NCI-H2227 (cell line): Measurements from ENCODE around the gene KLHDC7B.
A peak's percentile ranks its signal among the peaks of the same experiment; 100 is the strongest.

ENCODE experiments used
- DNase-seq: peaks from one replicate; lab custom pipeline; 2025; ENCODE audit not compliant: unreplicated experiment; lab: John Stamatoyannopoulos, UW

Gene KLHDC7B

DNA sequence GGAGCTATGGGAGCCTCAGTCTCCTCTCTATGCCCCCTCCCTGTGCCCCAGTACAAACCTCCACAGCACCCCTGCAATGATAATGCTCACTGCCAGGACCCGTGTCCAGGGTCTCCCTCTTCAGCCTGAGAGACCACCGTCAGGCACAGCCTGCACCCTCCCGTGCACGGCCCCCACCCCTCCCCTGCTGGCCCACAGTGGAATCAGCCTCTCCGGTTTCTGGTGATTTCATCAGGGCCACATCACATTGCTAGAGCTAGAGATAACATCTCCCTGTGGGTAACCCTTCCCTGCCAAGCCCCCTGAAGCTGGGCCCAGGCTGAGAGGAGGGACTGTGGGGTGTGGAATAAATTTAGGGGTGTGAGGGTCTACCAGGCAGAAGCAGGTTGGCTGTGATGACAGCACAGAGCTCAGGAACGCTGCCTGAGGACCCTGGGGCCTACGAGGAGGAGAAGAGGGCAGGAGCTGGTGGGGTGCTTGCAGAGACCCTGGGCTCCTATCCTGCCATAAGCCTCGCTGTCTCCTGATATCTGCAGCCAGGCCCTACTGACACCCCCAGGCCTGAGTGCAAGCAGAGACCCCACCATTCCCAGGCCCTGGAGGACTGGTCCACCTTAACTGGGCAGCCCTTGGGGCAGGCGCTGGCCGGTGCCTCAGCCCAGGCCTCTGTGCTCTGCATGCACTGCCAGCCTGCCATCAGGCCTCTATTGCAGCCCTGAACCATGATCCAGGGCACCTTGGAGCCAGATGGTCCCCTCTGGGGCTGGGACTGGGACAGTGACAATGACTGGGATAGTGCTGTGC is at the start of gene KLHDC7B:
TSS of gene KLHDC7B (plus strand) at position 378 of the 804 bp plus-strand sequence. CDS start at position 723, 345 bp downstream.
- no peak for DNase-seq

DNA sequence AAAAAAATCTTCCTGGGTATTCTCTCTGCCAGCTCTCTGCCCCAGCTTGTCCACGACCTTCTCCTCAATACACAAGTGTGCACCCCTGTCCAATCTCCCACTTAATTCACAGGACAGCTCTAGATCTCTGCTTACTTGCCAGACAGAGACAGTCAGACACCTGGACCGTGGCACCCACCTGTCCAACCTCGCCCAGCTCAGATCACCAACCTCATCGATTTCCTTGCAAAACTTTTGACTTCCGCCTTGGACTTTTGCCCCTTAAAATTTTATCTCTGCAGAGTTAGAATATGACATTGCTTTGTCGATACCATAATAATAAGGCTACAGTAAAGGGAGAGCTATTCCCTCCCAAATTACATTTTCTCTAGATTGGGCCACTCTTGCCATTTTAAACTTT is 48.6 kb upstream of the KLHDC7B start:
- no peak for DNase-seq

DNA sequence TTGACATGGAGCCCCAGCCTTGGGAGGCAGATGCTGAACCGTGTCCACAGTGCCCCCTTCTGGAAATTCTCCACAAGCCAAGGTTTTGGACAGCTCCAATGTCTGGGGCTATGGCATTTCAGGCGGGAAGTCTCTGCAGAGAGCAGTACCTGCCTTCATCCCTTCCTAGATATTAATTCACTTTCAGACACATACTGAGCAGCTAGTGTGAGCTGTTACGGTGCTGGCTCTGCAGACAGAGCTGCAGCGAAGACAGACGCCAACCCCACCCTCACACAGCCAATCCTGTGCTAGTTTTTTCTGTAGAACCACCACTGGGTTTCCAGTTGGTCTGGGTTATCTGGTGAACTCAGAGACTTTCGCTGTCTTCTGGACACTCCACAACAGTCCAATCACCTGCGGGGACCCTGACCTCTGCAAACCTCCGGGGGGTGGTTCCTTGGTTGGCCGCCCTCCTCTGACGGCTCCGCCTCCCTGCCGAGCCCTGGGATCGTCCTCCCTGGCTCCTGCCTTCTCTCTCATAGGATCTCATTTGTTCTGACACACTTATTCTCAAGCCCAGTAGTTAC is 47.3 kb upstream of the KLHDC7B start:
- peak; percentile 79 for DNase-seq

GRCh38 chr22:50500452-50500851 is 45.2 kb upstream of the KLHDC7B start:
- DNase-seq, result no peak

GRCh38 chr22:50502096-50502495 is 43.6 kb upstream of the KLHDC7B start:
- no peak for DNase-seq

DNA sequence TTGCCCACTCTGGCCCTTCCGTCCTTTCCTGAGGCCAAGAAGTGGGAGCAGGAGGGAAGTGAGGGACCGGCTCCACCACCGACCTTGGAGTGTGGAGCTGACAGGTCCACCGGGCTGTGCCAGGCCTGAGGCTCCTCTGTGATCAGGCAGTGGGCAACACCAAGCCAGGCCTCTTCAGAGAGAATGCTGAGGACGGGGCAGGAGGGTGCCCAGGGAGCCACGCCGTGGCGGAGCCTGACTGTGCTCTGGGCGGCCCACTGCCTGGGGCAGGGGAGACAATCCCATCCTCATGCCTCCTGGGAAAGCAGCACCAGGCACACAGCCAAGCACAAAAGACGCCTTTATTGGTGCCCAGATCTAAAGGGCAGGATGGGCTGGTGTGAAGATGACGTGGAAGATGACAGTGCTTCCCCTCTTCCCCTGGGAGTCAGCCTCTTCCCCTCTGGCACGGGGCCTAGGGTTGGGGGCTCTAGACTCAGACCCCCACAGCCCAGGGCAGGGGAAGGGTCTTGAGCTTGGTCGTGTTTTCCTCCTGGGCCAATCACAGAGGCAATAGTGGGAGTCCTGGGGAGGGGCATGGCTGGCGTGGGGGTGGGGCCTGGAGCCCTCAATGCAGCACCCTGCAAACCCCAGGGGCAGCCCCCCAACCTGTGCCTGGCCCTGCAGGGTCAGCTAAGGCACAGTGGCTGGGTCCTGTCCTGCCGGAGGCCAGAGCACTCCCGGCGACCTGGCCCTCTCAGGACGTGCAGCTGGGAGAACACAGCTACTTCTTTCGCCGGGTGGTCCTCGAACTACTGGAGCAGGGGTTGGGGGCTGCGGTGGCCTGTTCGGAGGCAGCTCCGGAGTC is 42.8 kb upstream of the KLHDC7B start:
- DNase-seq, result no peak

- DNase-seq, result no peak
These were observed 42.1 kb upstream of the KLHDC7B start for GRCh38 chr22:50503475-50504145.

DNA sequence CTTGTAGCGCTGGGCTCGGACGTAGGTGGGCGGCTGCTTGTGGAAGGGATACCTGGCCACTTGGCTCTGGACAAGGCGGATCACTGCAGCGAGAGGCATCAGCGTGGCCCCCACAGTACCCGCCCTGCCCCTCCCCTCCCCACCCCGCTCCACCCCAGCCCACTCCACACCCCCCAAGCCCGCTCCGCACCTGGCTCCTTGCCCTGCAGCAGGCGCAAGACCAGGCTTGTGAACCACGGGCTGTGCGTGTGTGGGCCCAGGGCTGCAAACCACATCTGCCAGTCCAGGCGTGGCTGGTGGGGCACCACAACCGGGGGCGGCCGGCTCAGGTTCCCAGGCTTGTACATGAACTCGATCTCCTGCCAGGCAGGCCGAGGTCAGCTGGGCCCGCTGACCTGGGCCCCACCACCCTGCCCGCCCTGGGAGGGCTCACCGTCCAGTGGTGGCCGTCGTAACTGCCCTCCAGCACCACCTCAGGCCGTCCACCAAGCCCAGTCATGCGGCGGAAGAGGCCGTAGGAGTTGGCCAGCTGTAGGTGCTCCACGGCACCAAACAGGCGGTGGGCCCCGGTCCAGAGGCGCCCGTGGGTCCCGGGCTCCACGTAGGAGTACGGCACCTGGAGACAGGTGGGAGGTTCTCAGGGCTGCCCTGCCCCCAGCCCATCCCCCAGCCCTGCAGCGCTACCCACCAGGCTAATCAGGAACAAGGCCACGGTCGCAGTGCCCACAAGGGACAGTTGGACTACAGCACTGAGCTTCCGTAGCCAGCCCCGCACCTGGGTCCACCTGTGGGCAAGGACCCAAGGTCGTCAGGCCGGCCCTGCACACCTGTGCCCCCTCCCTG is 41.1 kb upstream of the KLHDC7B start:
- DNase-seq, result no peak

- no peak for DNase-seq
These were observed 40.4 kb upstream of the KLHDC7B start for GRCh38 chr22:50505276-50505775.

- DNase-seq, result no peak
These were observed 39.7 kb upstream of the KLHDC7B start for GRCh38 chr22:50505776-50506610.

DNA sequence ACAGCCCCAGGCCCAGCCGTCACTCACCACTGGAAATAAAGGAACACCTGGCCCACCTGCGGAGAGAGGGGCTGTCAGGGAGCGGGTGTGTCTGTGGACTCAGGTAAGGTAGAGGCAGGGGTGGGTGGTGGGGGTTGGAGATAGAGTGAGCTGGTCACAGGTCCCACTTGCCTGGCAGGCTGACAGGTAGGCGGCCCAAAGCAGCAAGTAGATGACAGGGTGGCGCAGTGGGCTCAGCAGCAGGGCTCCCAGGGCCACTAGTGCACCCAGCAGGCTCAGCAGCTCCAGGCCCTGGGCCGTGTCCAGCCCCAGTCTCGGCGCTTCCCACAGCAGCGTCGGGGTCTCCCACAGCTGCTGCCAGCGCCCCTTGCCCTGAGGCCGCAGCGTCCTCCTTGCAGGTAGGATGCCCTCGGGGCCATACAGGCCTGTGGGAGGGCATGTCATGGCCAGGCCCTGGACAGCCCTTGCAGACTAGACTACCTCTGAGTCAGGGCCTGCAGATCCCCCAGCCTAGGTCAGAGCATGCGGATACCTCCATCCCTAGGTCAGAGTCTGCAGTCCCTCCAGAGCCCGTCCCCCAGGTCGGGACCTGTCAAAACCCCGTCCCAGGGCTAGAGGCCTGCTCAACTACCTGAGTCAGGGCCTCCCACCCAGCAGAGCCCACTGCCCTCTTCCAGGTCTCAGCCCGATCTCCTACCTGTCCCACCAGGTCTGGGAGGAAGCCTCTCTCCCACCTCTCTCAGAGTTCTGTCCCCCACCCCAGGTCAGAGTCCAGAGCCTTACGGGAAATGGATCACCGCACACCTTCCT is 38.9 kb upstream of the KLHDC7B start:
- DNase-seq, result peak; percentile 50

GRCh38 chr22:50507421-50507990 is 38.2 kb upstream of the KLHDC7B start, which contains the start of gene LMF2:
LMF2 (minus strand) TSS chr22:50507702; CDS start chr22:50507675, 27 bp downstream.
- DNase-seq, result no peak

DNA sequence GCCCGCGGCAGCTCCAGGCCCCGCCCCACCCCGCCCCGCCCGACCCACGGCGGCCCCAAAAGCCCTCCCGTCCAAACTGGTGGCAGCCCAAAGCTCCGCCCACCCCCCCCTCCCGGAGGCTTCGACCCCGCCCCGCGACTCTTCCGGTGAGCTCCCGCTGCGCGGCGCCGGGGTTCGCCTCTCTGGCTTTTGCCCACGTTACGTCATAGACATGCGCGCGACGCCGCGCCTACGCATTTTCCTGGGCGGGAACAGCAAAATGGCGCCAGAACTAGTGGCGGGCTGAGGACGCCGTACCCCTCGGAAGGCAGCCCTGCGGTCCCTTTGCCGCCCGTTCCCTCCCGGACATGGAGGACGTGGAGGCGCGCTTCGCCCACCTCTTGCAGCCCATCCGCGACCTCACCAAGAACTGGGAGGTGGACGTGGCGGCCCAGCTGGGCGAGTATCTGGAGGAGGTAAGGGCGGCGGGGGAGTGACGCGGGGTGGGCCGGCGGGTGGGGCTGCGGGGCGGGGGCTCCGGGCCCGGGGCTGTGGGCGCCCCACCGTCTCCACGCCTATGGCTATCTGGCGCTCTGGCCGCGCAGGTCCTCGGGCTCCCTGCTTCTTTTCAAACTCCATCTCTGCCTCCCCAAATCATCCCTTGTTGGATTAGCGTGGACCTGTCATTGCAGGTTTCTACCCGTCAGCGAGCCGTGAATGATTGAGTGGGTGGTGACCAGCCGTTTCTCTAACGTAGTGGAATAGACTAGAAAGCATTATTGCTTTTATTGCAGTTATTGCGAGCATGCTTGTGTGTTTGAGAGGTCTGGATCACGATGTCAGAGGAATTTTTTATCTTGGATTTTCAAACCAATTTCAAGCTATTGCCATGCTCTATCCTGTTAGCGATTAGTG is 37.5 kb upstream of the KLHDC7B start, which contains the start of gene NCAPH2:
TSS of gene NCAPH2 (plus strand) at position 234 of the 894 bp plus-strand sequence. CDS start at position 348, 114 bp downstream.
- peak; percentile 96 for DNase-seq

DNA sequence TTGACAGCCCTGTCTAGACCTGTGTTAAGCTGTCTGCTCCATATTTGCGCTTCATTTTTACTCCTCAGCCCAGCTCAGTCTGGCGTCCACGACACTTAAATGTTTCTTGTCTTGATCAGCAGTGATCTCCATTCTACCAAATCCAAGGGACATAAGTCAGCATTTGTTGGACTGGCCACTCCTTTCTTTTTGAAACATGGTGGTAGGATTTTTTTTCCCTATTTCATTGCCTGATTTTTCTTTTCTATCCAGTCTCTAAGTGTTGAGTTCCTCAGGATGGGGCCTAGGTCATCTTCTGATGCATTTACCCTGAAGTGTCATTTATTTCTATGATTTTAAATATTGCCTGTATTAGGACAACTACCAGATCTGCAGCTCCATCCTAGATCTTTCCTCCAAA is 36.8 kb upstream of the KLHDC7B start:
- DNase-seq, result no peak

DNA sequence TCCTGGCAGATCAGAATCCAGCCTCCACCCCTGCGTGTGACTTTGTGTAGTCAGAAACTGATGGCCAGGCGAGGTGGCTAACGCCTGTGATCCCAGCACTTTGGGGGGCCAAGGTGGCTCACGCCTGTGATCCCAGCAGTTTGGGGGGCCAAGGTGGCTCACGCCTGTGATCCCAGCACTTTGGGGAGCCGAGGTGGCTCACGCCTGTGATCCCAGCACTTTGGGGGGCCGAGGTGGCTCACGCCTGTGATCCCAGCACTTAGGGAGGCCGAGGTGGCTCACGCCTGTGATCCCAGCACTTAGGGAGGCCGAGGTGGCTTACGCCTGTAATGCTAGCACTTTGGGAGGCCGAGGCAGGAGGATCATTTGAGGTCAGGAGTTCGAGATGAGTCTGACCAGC is 32.5 kb upstream of the KLHDC7B start:
- no peak for DNase-seq

- no peak for DNase-seq
These were observed 29.6 kb upstream of the KLHDC7B start for GRCh38 chr22:50516068-50516467.

- DNase-seq, result no peak
These were observed 28.8 kb upstream of the KLHDC7B start for GRCh38 chr22:50516891-50517290.
